HepG2 (cell line): Measurements from ENCODE around the gene NDEL1. TPM values are rescaled to one million over a fixed set of nuclear protein-coding genes. Genes with fewer than 3 reads are reported as not detected.
A peak's percentile ranks its signal among the peaks of the same experiment; 100 is the strongest.

Source experiments
- ATAC-seq: fragments of 200-7000 bp; cut with Tn5 transposase; 3 replicates; pipeline ENCODE4 v1.9.1; 2020; ENCODE audit warnings: mild to moderate bottlenecking, moderate library complexity
- BruUV-seq: library from RNA; stranded (reverse); fragments of 400-500 nt; replicated peaks from 2 replicates; lab custom pipeline; 2021; lab: Mats Ljungman, UMichigan
- CTCF ChIA-PET: fragments of 300-600 bp; formaldehyde crosslinking; extraction: SDS; loops from one replicate; lab custom pipeline; 2021; ENCODE audit warnings: low total read pairs, inconsistent platforms, low intra/inter-chr PET ratio; lab: Yijun Ruan, JAX
- POLR2A ChIA-PET: fragments of 350-600 bp; sonication (Branson Sonifier 250); formaldehyde crosslinking; loops from one replicate; lab custom pipeline; 2020; ENCODE audit warnings: antibody characterized with exemption, inconsistent platforms; lab: Yijun Ruan, JAX
- DNase-seq: peaks from one replicate; pipeline ENCODE4 v3.0.0-alpha.2; 2015; ENCODE audit warnings: low spot score
- FAIRE-seq: peaks from 3 replicates; lab custom pipeline; 2011; peaks lifted over from hg19 to GRCh38; lab: Jason Lieb, UNC
- H2AFZ ChIP-seq: one replicate; pipeline ENCODE4 v1.6.1; 2011; ENCODE audit warnings: low read length, inconsistent platforms
- H3K27ac ChIP-seq: fragments of 300-600 bp; 3 replicates; pipeline ENCODE4 v1.8.0; 2011; ENCODE audit warnings: mixed run types, mild to moderate bottlenecking, mixed read lengths, low read length, inconsistent platforms; ENCODE audit not compliant: insufficient read depth; ENCODE audit errors: extremely low read length
- H3K27me3 ChIP-seq, 2 experiments: fragments of 200-600 bp in 1 of 2; 2 replicates in 1 of 2; 3 replicates in 1 of 2; pipeline versions ENCODE4 v1.6.0 to v1.8.0; 2011; ENCODE audit warnings: low read length in 2 of 2, mild to moderate bottlenecking in 2 of 2, moderate library complexity in 2 of 2, inconsistent platforms in 1 of 2; ENCODE audit not compliant: insufficient read depth in 2 of 2, control insufficient read depth in 1 of 2
- H3K36me3 ChIP-seq, 2 experiments: fragments of 200-600 bp in 1 of 2; replicated peaks in 1 of 2; 2 replicates in 1 of 2; 3 replicates in 1 of 2; pipeline versions ENCODE4 v1.5.1 to v1.8.0; 2011; ENCODE audit warnings: low read length in 2 of 2, inconsistent platforms in 1 of 2; ENCODE audit not compliant: insufficient read depth in 2 of 2, control insufficient read depth in 1 of 2
- H3K4me1 ChIP-seq: 2 replicates; pipeline ENCODE4 v1.5.1; 2012; ENCODE audit warnings: low read length, inconsistent platforms; ENCODE audit not compliant: insufficient read depth
- H3K4me2 ChIP-seq: 2 replicates; pipeline ENCODE4 v1.6.0; 2011; ENCODE audit warnings: low read depth, low read length, inconsistent platforms
- H3K4me3 ChIP-seq, 3 experiments: fragments of 200-600 bp in 1 of 3; sonication (generic), shearing (Covaris generic) in 1 of 3; replicated peaks in 1 of 3; 2 replicates each; pipeline ENCODE4 v1.5.1; 2011 to 2016; ENCODE audit warnings: low read length in 3 of 3, inconsistent platforms in 2 of 3, low read depth in 2 of 3, mild to moderate bottlenecking in 2 of 3, control low read depth in 1 of 3, mixed read lengths in 1 of 3; ENCODE audit not compliant: insufficient read depth in 1 of 3
- H3K79me2 ChIP-seq: one replicate; pipeline ENCODE4 v1.6.1; 2011; ENCODE audit warnings: low read length, inconsistent platforms; ENCODE audit not compliant: insufficient read depth
- H3K9ac ChIP-seq: 2 replicates; pipeline ENCODE4 v1.6.0; 2011; ENCODE audit warnings: mild to moderate bottlenecking, low read depth, low read length, inconsistent platforms; ENCODE audit not compliant: insufficient read depth
- H3K9me3 ChIP-seq: 2 replicates; pipeline ENCODE4 v1.5.1; 2012; ENCODE audit warnings: mild to moderate bottlenecking, low read length
- H4K20me1 ChIP-seq: 2 replicates; pipeline ENCODE4 v1.6.0; 2011; ENCODE audit warnings: inconsistent platforms, mild to moderate bottlenecking, low read length, moderate library complexity; ENCODE audit not compliant: insufficient read depth
- FOXC1 ChIP-seq: sonication (generic); formaldehyde crosslinking; IDR thresholded peaks from 2 replicates; pipeline ENCODE4 v1.8.0; 2022; ENCODE audit warnings: mild to moderate bottlenecking, missing genetic modification reagents, borderline replicate concordance
- KDM6A ChIP-seq: IDR thresholded peaks from 2 replicates; pipeline ENCODE4 v1.6.1; 2016; ENCODE audit warnings: low read depth
- NFE2L1 ChIP-seq: sonication (generic); formaldehyde crosslinking; IDR thresholded peaks from 2 replicates; pipeline ENCODE4 v1.4.0; 2020; ENCODE audit warnings: missing genetic modification reagents, mild to moderate bottlenecking, borderline replicate concordance
- PATZ1 ChIP-seq: sonication (generic); formaldehyde crosslinking; IDR thresholded peaks from 2 replicates; pipeline ENCODE4 v1.4.0; 2020; ENCODE audit warnings: missing genetic modification reagents
- PCBP1 ChIP-seq: fragments of 200-400 bp; formaldehyde crosslinking; IDR thresholded peaks from 2 replicates; pipeline ENCODE4 v1.6.1; 2017; ENCODE audit warnings: mild to moderate bottlenecking, low read depth, low read length, borderline replicate concordance
- PRDM15 ChIP-seq: sonication (generic); formaldehyde crosslinking; IDR thresholded peaks from 2 replicates; pipeline ENCODE4 v1.4.0; 2020; ENCODE audit warnings: missing genetic modification reagents
- SAP130 ChIP-seq: IDR thresholded peaks from 2 replicates; pipeline ENCODE4 v1.6.1; 2016; ENCODE audit warnings: low read depth
- TERF1 ChIP-seq: sonication (generic); formaldehyde crosslinking; IDR thresholded peaks from 2 replicates; pipeline ENCODE4 v1.8.0; 2022; ENCODE audit warnings: mild to moderate bottlenecking, missing genetic modification reagents, moderate library complexity
- ZNF563 ChIP-seq: sonication (generic); formaldehyde crosslinking; IDR thresholded peaks from 2 replicates; pipeline ENCODE4 v1.8.0; 2022; ENCODE audit warnings: mild to moderate bottlenecking, moderate library complexity, missing genetic modification reagents
- ZNF605 ChIP-seq: sonication (generic); formaldehyde crosslinking; IDR thresholded peaks from 2 replicates; pipeline ENCODE4 v1.8.0; 2022; ENCODE audit warnings: mild to moderate bottlenecking, missing genetic modification reagents
- ZSCAN20 ChIP-seq: sonication (generic); formaldehyde crosslinking; IDR thresholded peaks from 2 replicates; pipeline ENCODE4 v1.4.0; 2020; ENCODE audit warnings: missing genetic modification reagents, mild to moderate bottlenecking, borderline replicate concordance
- WGBS: methylation state at CpG from one replicate; pipeline ENCODE4 v1.1.6; 2017; ENCODE audit warnings: low lambda C conversion rate; 5-methylcytosine and 5-hydroxymethylcytosine counted together
- in situ Hi-C: cut with HindIII; loops from 2 replicates; pipeline ENCODE4 v1.10.0; 2017; ENCODE audit warnings: low pct_unique_long_range_greater_than_20kb; ENCODE audit not compliant: extremely low pct_ligation_motif_present
- intact Hi-C: fragments of 100-400 bp; cut with micrococcal nuclease; formaldehyde crosslinking; loops from one replicate; pipeline ENCODE4 v1.10.0; 2022; ENCODE audit not compliant: unreplicated experiment
- polyA plus RNA-seq, 8 experiments: library from polyadenylated mRNA; depleted of rRNA in 3 of 8; stranded (reverse) in 7 of 8; unstranded in 1 of 8; fragments of >200 nt; fragmentation: Illumina TruSeq in 4 of 8; extraction: Trizol in 4 of 8; gene quantifications; 2 replicates each; pipeline versions ENCODE4 v1.2.1 to v1.2.3, GENCODE V29; 2011 to 2016; ENCODE audit warnings: low read depth in 4 of 8, missing spikeins in 1 of 8, mixed read lengths in 1 of 8; ENCODE audit not compliant: insufficient read depth in 1 of 8
- total RNA-seq, 5 experiments: library from RNA; depleted of rRNA; stranded (reverse); fragments of >200 nt; fragmentation: Illumina TruSeq; extraction: Trizol; gene quantifications; 2 replicates each; pipeline ENCODE4 v1.2.3, GENCODE V29; 2016; ENCODE audit warnings: low read depth in 1 of 5

NDEL1 gene
- total and polyA plus RNA-seq, 2 of the 13 experiments (the other 11 are each of a cell fraction or from before 2014, with no cell fraction given) = 59.8 to 153 TPM

- Histone ChIP-seq H2AFZ (no peak overlapping the region), H3K27me3 (peaks cover 0 to 28% of the 10 kb centered on the region in 2 experiments; a peak in 4 of 5 replicates), H3K9ac (no peak overlapping the region), H3K27ac (no peak overlapping the region), H3K36me3 (no peaks in the 10 kb centered on the region), H3K4me2 (peak overlapping the region; percentile 52), H3K9me3 (no peaks in the 10 kb centered on the region), H3K4me3 (peak overlapping the region in 1 of 3 experiments; percentile 32; a peak in 1 of 6 replicates), H3K4me1 (peaks cover 9% of the 10 kb centered on the region), H4K20me1 (no peaks in the 10 kb centered on the region), H3K79me2 (no peaks in the 10 kb centered on the region)
- ATAC-seq = peak; percentile 25; the same call in 2 of the 3 replicates
- ChIA-PET CTCF (no interaction called here), POLR2A (interaction anchor here (1.2 kb wide), 1 partner anchor 9 kb away, joined by 4 read pairs; the partner anchor contains the start of gene RPL26)
- intact Hi-C loops (no loop called here), in situ Hi-C loops (no loop called here)
- WGBS = 15% methylated on average over 4 of the region's 9 CpGs
- DNase-seq = no peak
- BruUV-seq = no TSS peak
- 0 out of 2 replicates have a peak, but pooled peaks have one; percentile 10 for TF ChIP-seq PATZ1 (CRISPR knock-in tag)
- TF ChIP-seq ZNF605 (CRISPR knock-in tag) = no peak
- TF ChIP-seq FOXC1 (CRISPR knock-in tag) = no peak
- no peak for TF ChIP-seq ZNF563 (CRISPR knock-in tag)
- TF ChIP-seq SAP130 (CRISPR knock-in tag) = no peak
- FAIRE-seq = no peak
These were observed 44.0 kb upstream of the NDEL1 start for GRCh38 chr17:8391711-8392110.

- ChIA-PET POLR2A (interaction anchor here (0.9 to 1.2 kb wide), 2 partner anchors 9 kb away, joined by 4 to 5 read pairs; partner anchors contain the start of gene RPL26), CTCF (no interaction called here)
- Histone ChIP-seq H3K9ac (no peak overlapping the region), H3K79me2 (no peaks in the 10 kb centered on the region), H2AFZ (no peak overlapping the region), H4K20me1 (no peaks in the 10 kb centered on the region), H3K4me1 (peaks cover 11% of the 10 kb centered on the region), H3K4me3 (peak overlapping the region in 1 of 3 experiments; percentile 32; a peak in 1 of 6 replicates), H3K27me3 (peaks cover 0 to 29% of the 10 kb centered on the region in 2 experiments; a peak in 4 of 5 replicates), H3K27ac (no peak overlapping the region), H3K9me3 (no peaks in the 10 kb centered on the region), H3K36me3 (no peaks in the 10 kb centered on the region), H3K4me2 (peak overlapping the region; percentile 52)
- no TSS peak for BruUV-seq
- in situ Hi-C loops (no loop called here), intact Hi-C loops (no loop called here)
- DNase-seq (no peak), FAIRE-seq (no peak), ATAC-seq (peak; percentile 35)
- WGBS = 57% methylated on average over 15 of the region's 18 CpGs
- TF ChIP-seq KDM6A (CRISPR knock-in tag) (no peak), PRDM15 (CRISPR knock-in tag) (peak; percentile 94), ZSCAN20 (no peak), PCBP1 (no peak), TERF1 (CRISPR knock-in tag) (no peak), NFE2L1 (CRISPR knock-in tag) (no peak)
These were observed 43.4 kb upstream of the NDEL1 start for GRCh38 chr17:8392274-8392673.
